ENCODE results near the gene OR6Q1. TPM values are rescaled to one million over a fixed set of nuclear protein-coding genes. Genes with fewer than 3 reads are reported as not detected.

The OR6Q1 gene
- total and polyA plus RNA-seq, 2 of the 4 experiments (the other 2 are of a cell fraction), result not detected

DNA sequence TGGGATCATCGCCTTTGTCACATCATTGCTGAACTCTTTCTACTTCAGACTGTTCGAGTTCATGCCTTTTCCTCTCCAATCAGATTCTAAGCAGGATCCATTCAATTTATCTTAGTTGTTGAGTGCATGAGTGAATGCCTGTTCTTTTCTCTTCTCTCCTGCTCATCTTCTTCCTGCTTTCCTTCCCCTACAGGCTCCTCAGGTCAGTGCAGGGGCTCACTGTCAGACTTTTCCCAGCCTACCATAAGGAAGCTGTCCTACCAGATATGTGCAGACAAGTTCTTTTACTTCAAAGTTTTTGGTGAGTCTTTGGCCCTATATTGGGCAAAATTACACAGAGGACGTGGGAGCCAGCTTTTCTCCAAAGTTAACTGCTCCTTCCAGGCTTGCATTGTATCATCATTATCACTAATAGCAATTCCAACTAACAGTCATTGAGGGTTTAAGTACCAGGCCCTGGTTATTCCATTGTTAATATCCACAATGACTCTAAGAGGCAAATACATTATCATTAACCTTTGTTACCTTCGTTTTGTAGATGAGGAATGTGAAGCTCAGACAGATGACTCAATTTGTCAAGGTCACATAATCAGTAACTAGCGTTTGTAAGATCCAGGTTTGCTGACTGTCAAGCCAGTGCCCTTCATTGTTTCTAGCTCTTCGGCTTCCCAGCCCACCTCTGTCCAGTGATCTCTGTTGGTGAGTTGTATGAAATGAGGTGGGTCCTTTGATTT, 30.4 kb downstream of the OR6Q1 start:
- ChIA-PET CTCF (interaction anchor here (0.6 to 2.5 kb wide), 5 partner anchors 32 to 274 kb away, joined by 3 to 11 read pairs (median 3); partner anchors contain the start of gene OR6Q1), POLR2A (ENCODE audit: unreplicated experiment) (no interaction called here)
- Histone ChIP-seq H3K4me2 (ENCODE audit: low read depth, low read length) (no peak overlapping the region), H3K4me3 (ENCODE audit: insufficient read depth, low read depth, low read length) (no peak overlapping the region), H3K27me3 (ENCODE audit: control insufficient read depth, insufficient read depth, low read length) (no peaks in the 10 kb centered on the region), H3K9ac (ENCODE audit: low read depth, low read length) (peak overlapping the region; percentile 59), H4K8ac (ENCODE audit: low read depth in 2 of 2, low read length in 2 of 2) (peak overlapping the region; percentile 95 to 100), H3K27ac (ENCODE audit: insufficient read depth, low read length) (peak overlapping the region; percentile 84), H2AFZ (replicated peaks; ENCODE audit: low read length, poor library complexity) (no peak overlapping the region), H3K56ac (ENCODE audit: extremely low read depth, insufficient read depth, low read length) (peak overlapping the region; percentile 70), H4K5ac (ENCODE audit: low read depth, low read length) (peak overlapping the region; percentile 93), H4K91ac (ENCODE audit: insufficient read depth, low read depth, low read length) (peak overlapping the region; percentile 99), H4K20me1 (ENCODE audit: insufficient read depth, low read length) (no peaks in the 10 kb centered on the region), H3K23ac (ENCODE audit: low read depth, low read length) (peak overlapping the region; percentile 75), H2AK9ac (replicated peaks; ENCODE audit: low read depth, low read length, poor library complexity) (no peak overlapping the region), H2BK15ac (ENCODE audit: low read depth, low read length) (peak overlapping the region; percentile 99), H3K14ac (replicated peaks; ENCODE audit: low read depth, low read length) (peak overlapping the region; percentile 87), H2AK5ac (ENCODE audit: low read depth, low read length) (peak overlapping the region; percentile 92), H3K4ac (ENCODE audit: low read depth, low read length) (peak overlapping the region; percentile 97), H2BK120ac (ENCODE audit: low read depth, low read length) (peak overlapping the region; percentile 99), H3K9me1 (ENCODE audit: insufficient read depth, low read length) (peaks cover 28% of the 10 kb centered on the region), H3K36me3 (ENCODE audit: control insufficient read depth, insufficient read depth, low read length) (no peaks in the 10 kb centered on the region), H3K18ac (ENCODE audit: low read depth, low read length) (peak overlapping the region; percentile 94), H3K9me3 (ENCODE audit: control insufficient read depth, insufficient read depth, low read length) (no peaks in the 10 kb centered on the region), H3K79me1 (ENCODE audit: low read depth in 1 of 2, low read length in 2 of 2) (no peaks in the 10 kb centered on the region), H2BK5ac (ENCODE audit: low read depth, low read length, poor library complexity, severe bottlenecking) (peak overlapping the region; percentile 98), H2BK20ac (ENCODE audit: low read depth, low read length) (peak overlapping the region; percentile 97), H3K4me1 (ENCODE audit: control insufficient read depth, insufficient read depth, low read length) (peaks cover 32% of the 10 kb centered on the region)
- BruUV-seq (replicated peaks), result no TSS peak
- dilution Hi-C loops (cut with HindIII; ENCODE audit: low sequenced_read_pairs, unreplicated experiment) (no loop called here), intact Hi-C loops (cut with micrococcal nuclease) (loop anchor here (2.0 to 10.0 kb wide), 2 partner anchors 14 to 334 kb away; no protein-coding TSS in a partner anchor), in situ Hi-C loops (cut with MboI; ENCODE audit: low sequenced_read_pairs) (no loop called here)
- 80% methylated on average over 1 of the region's 6 CpGs; no CpG with 5 or more reads in 1 of the 2 experiments for WGBS, 2 experiments (ENCODE audit: extremely low coverage in 2 of 2, insufficient read length in 1 of 2)
- TF ChIP-seq RAD21 (IDR thresholded peaks at IDR 0.05; ENCODE audit: low read length), result peak; percentile 33
- TF ChIP-seq MXI1 (IDR thresholded peaks at IDR 0.05; ENCODE audit: borderline replicate concordance, low read depth, low read length), result no peak
- TF ChIP-seq, protein P1, sequence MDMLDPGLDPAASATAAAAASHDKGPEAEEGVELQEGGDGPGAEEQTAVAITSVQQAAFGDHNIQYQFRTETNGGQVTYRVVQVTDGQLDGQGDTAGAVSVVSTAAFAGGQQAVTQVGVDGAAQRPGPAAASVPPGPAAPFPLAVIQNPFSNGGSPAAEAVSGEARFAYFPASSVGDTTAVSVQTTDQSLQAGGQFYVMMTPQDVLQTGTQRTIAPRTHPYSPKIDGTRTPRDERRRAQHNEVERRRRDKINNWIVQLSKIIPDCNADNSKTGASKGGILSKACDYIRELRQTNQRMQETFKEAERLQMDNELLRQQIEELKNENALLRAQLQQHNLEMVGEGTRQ (IDR thresholded peaks at IDR 0.05; ENCODE audit: low read depth, low read length), result no peak
- no peak for TF ChIP-seq BHLHE40 (IDR thresholded peaks at IDR 0.05; ENCODE audit: low read depth, low read length)
- no peak for TF ChIP-seq SMC3 (IDR thresholded peaks at IDR 0.05; ENCODE audit: low read depth, low read length)
- no peak for TF ChIP-seq MAZ (IDR thresholded peaks at IDR 0.05; ENCODE audit: borderline replicate concordance, low read depth, low read length)
- TF ChIP-seq ELK1 (IDR thresholded peaks at IDR 0.05; ENCODE audit: borderline replicate concordance, low read depth, low read length), result no peak
- TF ChIP-seq CHD1 (IDR thresholded peaks at IDR 0.05; ENCODE audit: low read depth, low read length), result no peak
- TF ChIP-seq POLR2A (IDR thresholded peaks at IDR 0.05; ENCODE audit: low read depth, low read length), result no peak
- TF ChIP-seq NFE2L2 (IDR thresholded peaks at IDR 0.05; ENCODE audit: low read depth, low read length), result no peak
- TF ChIP-seq, protein P2, sequence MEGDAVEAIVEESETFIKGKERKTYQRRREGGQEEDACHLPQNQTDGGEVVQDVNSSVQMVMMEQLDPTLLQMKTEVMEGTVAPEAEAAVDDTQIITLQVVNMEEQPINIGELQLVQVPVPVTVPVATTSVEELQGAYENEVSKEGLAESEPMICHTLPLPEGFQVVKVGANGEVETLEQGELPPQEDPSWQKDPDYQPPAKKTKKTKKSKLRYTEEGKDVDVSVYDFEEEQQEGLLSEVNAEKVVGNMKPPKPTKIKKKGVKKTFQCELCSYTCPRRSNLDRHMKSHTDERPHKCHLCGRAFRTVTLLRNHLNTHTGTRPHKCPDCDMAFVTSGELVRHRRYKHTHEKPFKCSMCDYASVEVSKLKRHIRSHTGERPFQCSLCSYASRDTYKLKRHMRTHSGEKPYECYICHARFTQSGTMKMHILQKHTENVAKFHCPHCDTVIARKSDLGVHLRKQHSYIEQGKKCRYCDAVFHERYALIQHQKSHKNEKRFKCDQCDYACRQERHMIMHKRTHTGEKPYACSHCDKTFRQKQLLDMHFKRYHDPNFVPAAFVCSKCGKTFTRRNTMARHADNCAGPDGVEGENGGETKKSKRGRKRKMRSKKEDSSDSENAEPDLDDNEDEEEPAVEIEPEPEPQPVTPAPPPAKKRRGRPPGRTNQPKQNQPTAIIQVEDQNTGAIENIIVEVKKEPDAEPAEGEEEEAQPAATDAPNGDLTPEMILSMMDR (conservative IDR thresholded peaks at IDR 0.05; ENCODE audit: low read depth, low read length), result peak; percentile 34; the same call in 1 of the 2 replicates
- TF ChIP-seq MAFK (IDR thresholded peaks at IDR 0.05; ENCODE audit: low read depth, low read length), result no peak
- DNase-seq (peak; percentile 50), ATAC-seq (ENCODE audit: low read depth) (peak; percentile 38; the same call in 1 of the 2 replicates)
